Right lobe of liver (tissue), 6 donors: ENCODE measurements around the gene NAA50. TPM values are rescaled to one million over a fixed set of nuclear protein-coding genes. Genes with fewer than 3 reads are reported as not detected.

ENCODE experiments used
- ATAC-seq, 4 donors: fragments of 200-7000 bp; cut with Tn5 transposase; one replicate each; pipeline ENCODE4 v1.9.1; 2020; ENCODE audit warnings: mild to moderate bottlenecking in 4 of 4, moderate library complexity in 4 of 4
- DNase-seq, 3 donors: peaks; one replicate each; pipeline ENCODE4 v3.0.0-alpha.2; 2020
- H3K27ac ChIP-seq, 3 donors: fragments of 200-600 bp; one replicate each; pipeline ENCODE4 v1.8.0; 2022
- H3K27me3 ChIP-seq, 2 donors: fragments of 200-600 bp; one replicate each; pipeline ENCODE4 v1.8.0; 2022
- H3K36me3 ChIP-seq, 4 donors: fragments of 200-600 bp; sonication (generic) in 1 of 4; one replicate each; pipeline versions ENCODE4 v1.5.1 to v1.8.0; 2017 to 2022; ENCODE audit warnings: control low read depth in 1 of 4
- H3K4me1 ChIP-seq, 4 donors: fragments of 200-600 bp; sonication (generic) in 1 of 4; one replicate each; pipeline versions ENCODE4 v1.5.1 to v1.8.0; 2017 to 2022; ENCODE audit warnings: control low read depth in 1 of 4
- H3K4me3 ChIP-seq, 3 donors: fragments of 200-600 bp; one replicate each; pipeline ENCODE4 v1.8.0; 2022
- H3K9me3 ChIP-seq, 4 donors: fragments of 200-600 bp; sonication (generic) in 1 of 4; one replicate each; pipeline versions ENCODE4 v1.5.1 to v1.8.0; 2017 to 2022; ENCODE audit warnings: control low read depth in 1 of 4
- CTCF ChIP-seq, 4 donors: fragments of 200-600 bp in 3 of 4; fragments of 450-650 bp in 1 of 4; IDR thresholded peaks; one replicate each; pipeline versions ENCODE4 v1.5.1 to v1.8.0; 2016 to 2022; ENCODE audit warnings: antibody characterized with exemption in 4 of 4, mild to moderate bottlenecking in 2 of 4
- POLR2A ChIP-seq: fragments of 450-650 bp; IDR thresholded peaks from one replicate; pipeline ENCODE4 v1.6.1; 2017; ENCODE audit warnings: antibody characterized with exemption, mild to moderate bottlenecking
- WGBS: methylation state at CpG from one replicate; pipeline ENCODE4 v1.1.6; 2018; ENCODE audit warnings: low coverage, low lambda C conversion rate; ENCODE audit not compliant: insufficient coverage; ENCODE audit errors: missing lambda C conversion rate; 5-methylcytosine and 5-hydroxymethylcytosine counted together
- intact Hi-C, 2 donors: fragments of 100-400 bp; cut with DNase I; formaldehyde crosslinking; loops; one replicate each; pipeline versions ENCODE4 v1.11.2 to v1.14.1; 2022
- total RNA-seq, 6 experiments: library from RNA; depleted of rRNA in 2 of 6; stranded (reverse); fragments of >200 nt in 2 of 6; fragmentation: NEBNext Ultra II Directional in 3 of 6; extraction: Animal tissue kit (Norgen Biotek cat#: 25700) in 3 of 6; gene quantifications; one replicate each; pipeline versions ENCODE4 v1.1.0 to v1.2.4, GENCODE V29; 2016 to 2023
- donor health status: DM: no; HTN: yes; CAD: no.
- donor health status: DM: no; HTN: no; CAD: no.
- donor health status: DM: no; HTN: no; CAD: no.
- donor health status: DM: no; HTN: yes; CAD: no.
- donor health status: DM: no; HTN: yes; CAD: no.

The NAA50 gene
- total RNA-seq, 6 experiments from 2014 or later: 56.1 to 130 (median 60.9) TPM

- WGBS: 97% methylated on average over 3 of the region's 3 CpGs
- Histone ChIP-seq H3K27ac (no peak overlapping the region), H3K36me3 (peaks cover 0 to 27% (median 17%) of the 10 kb centered on the region in 4 donors), H3K27me3 (no peaks in the 10 kb centered on the region), H3K4me3 (no peak overlapping the region), H3K4me1 (no peaks in the 10 kb centered on the region), H3K9me3 (no peaks in the 10 kb centered on the region)
- DNase-seq (no peak), ATAC-seq (no peak)
- intact Hi-C loops: no loop called here
- TF ChIP-seq POLR2A (no peak), CTCF (IDR thresholded peaks at IDR 0.05) (no peak)
These were observed 28.7 kb downstream of the NAA50 start for GRCh38 chr3:113717308-113717707.

GRCh38 chr3:113714702-113715101, 31.3 kb downstream of the NAA50 start:
- 67% methylated on average over 1 of the region's 1 CpG for WGBS
- no peak for DNase-seq
- intact Hi-C loops: no loop called here
- Histone ChIP-seq H3K4me3 (no peak overlapping the region), H3K36me3 (peaks cover 0 to 4% (median 1%) of the 10 kb centered on the region in 4 donors), H3K4me1 (no peaks in the 10 kb centered on the region), H3K9me3 (no peaks in the 10 kb centered on the region), H3K27me3 (no peaks in the 10 kb centered on the region), H3K27ac (no peak overlapping the region)
- no peak for ATAC-seq
- TF ChIP-seq CTCF (IDR thresholded peaks at IDR 0.05): no peak
- TF ChIP-seq POLR2A: no peak

- H3K4me3 ChIP-seq: no peak overlapping the region
- H3K27me3 ChIP-seq: no peaks in the 10 kb centered on the region
- no peaks in the 10 kb centered on the region for H3K36me3 ChIP-seq
- H3K9me3 ChIP-seq: no peaks in the 10 kb centered on the region
- no peaks in the 10 kb centered on the region for H3K4me1 ChIP-seq
- DNase-seq: no peak
- intact Hi-C loops: no loop called here
- no peak for ATAC-seq
- WGBS: 38% methylated on average over 3 of the region's 3 CpGs
- no peak overlapping the region for H3K27ac ChIP-seq
- TF ChIP-seq POLR2A (no peak), CTCF (IDR thresholded peaks at IDR 0.05) (no peak)
These were observed 33.9 kb downstream of the NAA50 start for GRCh38 chr3:113712129-113712528.

- intact Hi-C loops: no loop called here
- no peak for TF ChIP-seq POLR2A
- TF ChIP-seq CTCF (IDR thresholded peaks at IDR 0.05): no peak
- no peak overlapping the region for H3K4me3 ChIP-seq
- ATAC-seq: no peak
- H3K4me1 ChIP-seq: no peaks in the 10 kb centered on the region
- no peak for DNase-seq
- WGBS: 71% methylated on average over 4 of the region's 4 CpGs
- H3K9me3 ChIP-seq: no peaks in the 10 kb centered on the region
- H3K27ac ChIP-seq: no peak overlapping the region
- H3K36me3 ChIP-seq: no peaks in the 10 kb centered on the region
- no peaks in the 10 kb centered on the region for H3K27me3 ChIP-seq
These were observed 38.2 kb downstream of the NAA50 start for GRCh38 chr3:113707835-113708234.

- peak in 2 of 3 donors; percentile 33 to 53 for DNase-seq
- Histone ChIP-seq H3K36me3 (no peaks in the 10 kb centered on the region), H3K9me3 (no peaks in the 10 kb centered on the region), H3K27me3 (no peaks in the 10 kb centered on the region), H3K4me3 (peak overlapping the region; percentile 18 to 53 (median 32)), H3K4me1 (peaks cover 0 to 27% (median 5%) of the 10 kb centered on the region in 4 donors), H3K27ac (peak overlapping the region in 1 of 3 donors; percentile 93)
- 24% methylated on average over 14 of the region's 24 CpGs for WGBS
- ATAC-seq: peak in 1 of 4 donors; percentile 2
- no peak for TF ChIP-seq CTCF (IDR thresholded peaks at IDR 0.05)
- no peak for TF ChIP-seq POLR2A
- intact Hi-C loops: no loop called here
These were observed 47.1 kb downstream of the NAA50 start for GRCh38 chr3:113698956-113699355.
